Activated CD8-positive, alpha-beta memory T cell treated with anti-CD3 and anti-CD28 coated beads, Interleukin-2, amount 50 U/mL, for 1 hour (primary cell): ENCODE results near the gene CHRD.

Experiments
- DNase-seq: peaks from one replicate; pipeline ENCODE4 v3.0.0-alpha.2; 2020; ENCODE audit errors: extremely low read depth

The CHRD gene

GRCh38 chr3:184360929-184361531, 18.8 kb upstream of the CHRD start:
- DNase-seq: no peak

DNA sequence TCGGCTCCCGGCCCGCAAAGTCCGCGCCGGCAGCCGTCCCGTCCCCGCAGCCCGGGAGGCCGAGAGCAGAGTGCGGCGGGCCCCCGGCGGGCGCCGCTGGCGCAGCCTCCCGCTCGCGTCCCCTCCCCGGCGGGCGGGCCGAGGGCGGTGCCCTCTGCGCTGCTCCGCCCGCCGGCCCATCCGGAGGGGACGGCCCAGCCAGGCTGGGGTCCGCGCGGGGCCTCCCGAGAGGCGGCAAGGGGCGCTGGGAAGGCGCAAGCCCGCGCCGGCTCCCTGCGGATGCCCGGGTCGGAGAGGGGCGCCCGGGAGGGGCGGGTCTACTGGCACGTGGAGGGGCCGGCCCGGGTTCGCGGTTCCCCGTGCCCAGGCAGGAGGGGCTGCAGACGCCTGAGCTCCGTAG, 18.3 kb upstream of the CHRD start, which contains the start of the genes CLCN2 and POLR2H:
CLCN2 (minus strand) TSS at position 74 of the 400 bp plus-strand sequence. CDS start 126 bp downstream, outside the sequence.
POLR2H (plus strand) TSS at position 179 of the 400 bp plus-strand sequence. CDS start 1,783 bp downstream, outside the sequence.
- DNase-seq: no peak

- no peak for DNase-seq
These were observed 17.8 kb upstream of the CHRD start for GRCh38 chr3:184361932-184362667.

DNA sequence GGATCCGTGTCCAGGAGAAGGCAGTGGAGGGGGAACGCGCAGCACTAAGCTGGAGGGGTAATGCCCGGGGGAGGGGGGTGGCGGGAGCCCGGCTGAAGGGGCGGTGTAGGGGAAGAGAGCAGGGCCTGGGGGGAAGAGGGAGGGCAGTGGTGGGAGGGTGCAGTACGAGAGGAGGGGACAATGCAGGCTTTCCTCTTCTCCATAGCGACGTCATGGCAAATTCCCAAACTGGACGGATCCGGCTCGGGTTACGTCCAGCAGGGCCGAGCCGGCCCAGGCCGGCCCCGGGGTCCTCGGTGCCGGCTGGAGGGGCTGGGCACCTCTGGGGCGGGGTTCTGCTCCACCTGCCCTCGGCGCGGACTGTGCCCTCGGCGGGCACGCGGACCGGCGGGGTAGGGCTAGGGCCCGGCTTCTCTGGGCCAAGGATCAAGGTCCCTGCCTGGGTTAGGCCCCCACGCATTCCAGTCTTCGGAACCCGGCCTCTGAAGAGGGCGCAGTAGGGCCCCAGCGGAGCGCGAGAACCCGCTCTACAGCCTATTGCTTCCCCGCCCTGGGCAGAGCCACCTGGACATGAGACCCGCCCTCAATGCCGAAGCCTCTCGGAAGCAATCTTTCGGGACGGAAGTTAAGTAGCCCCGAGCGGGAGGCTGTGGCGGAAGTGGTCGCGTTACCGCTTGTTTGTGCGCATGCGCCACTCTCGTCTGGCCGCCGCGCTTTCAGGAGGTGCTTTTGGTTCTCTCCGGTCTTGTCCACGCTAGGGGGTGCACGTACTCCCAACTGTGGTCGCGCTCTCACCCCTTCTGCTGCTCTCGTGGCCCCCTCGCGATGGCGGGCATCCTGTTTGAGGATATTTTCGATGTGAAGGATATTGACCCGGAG, 16.9 kb upstream of the CHRD start:
- peak; percentile 84 for DNase-seq

DNA sequence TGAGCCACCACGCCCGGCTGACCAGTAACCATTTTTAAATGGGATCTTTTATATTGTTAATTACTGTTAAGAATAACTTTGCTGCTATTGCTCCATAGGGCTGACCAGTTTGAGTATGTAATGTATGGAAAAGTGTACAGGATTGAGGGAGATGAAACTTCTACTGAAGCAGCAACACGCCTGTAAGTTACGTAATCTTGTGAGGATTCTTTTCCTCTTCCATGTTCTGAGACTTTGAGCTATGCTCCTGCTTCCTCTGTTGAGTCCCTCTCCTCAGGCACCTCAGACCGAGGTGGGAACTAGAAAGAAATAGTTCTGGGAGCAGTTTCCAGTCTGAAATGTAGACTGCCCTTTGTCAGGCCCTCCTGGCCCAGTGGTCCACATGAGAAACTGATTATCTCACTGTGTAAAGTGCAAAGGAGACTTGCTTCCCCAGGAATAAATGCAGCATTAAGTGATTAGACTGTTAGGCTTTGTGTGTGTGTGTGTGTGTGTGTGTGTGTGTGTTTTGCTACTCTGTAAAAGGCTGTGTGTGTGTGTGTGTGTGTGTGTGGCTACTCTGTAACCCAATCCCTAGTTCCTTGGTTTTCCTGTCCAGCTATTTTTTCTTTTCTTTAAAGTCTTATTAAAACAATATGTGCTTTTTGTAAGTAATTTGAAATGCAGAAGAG, 13.1 kb upstream of the CHRD start:
- no peak for DNase-seq

GRCh38 chr3:184368116-184368515, 11.7 kb upstream of the CHRD start:
- no peak for DNase-seq

GRCh38 chr3:184368586-184369183, 11.2 kb upstream of the CHRD start:
- no peak for DNase-seq

DNA sequence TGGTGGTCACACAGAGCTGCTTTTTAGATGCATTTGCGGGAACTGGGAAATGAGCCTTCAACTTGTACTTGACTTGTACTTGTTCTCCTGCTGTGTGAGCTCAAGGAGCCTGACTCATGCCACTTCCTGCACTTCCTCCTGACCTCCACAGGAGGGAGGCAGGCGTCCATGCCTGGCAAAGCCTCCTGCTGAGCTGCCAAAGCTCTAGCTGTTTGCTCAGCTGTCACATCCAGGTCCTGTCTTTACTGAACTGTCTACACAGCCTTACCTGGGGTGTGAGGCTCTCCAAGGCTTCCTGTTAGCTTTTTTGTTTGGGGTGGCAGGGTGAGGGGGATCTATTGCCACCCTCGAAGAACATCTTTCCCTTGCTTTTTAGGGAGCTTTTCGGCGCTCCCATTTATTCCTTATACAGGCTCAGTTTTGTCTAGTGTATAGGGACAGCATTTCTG, 8.3 kb upstream of the CHRD start:
- no peak for DNase-seq

DNA sequence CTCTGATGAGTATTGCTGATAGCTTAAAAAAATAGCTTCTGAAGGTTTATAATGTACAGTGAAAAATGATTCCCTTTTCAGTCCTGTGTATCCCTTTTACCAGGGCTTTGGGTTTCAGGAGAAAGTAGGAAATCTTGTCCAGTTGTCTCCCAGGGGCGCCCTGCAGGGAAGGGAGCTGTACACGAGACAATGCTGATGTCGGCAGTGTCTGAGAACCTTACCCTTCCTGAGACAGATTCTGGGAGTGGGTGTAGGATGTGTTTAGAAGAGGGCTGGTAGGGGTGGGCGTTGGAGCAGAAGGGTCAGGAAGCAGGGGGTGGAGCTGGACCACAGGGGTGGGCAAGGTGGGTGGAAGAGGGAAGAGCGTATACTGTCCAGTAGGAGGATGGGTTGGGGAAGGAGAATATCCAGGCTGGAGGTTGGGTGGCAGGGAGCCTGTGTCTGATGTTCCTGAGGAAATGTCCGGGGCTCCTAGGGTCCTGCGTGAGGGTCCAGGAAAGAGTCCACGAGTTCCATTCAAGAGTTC, 7.5 kb upstream of the CHRD start:
- no peak for DNase-seq

DNA sequence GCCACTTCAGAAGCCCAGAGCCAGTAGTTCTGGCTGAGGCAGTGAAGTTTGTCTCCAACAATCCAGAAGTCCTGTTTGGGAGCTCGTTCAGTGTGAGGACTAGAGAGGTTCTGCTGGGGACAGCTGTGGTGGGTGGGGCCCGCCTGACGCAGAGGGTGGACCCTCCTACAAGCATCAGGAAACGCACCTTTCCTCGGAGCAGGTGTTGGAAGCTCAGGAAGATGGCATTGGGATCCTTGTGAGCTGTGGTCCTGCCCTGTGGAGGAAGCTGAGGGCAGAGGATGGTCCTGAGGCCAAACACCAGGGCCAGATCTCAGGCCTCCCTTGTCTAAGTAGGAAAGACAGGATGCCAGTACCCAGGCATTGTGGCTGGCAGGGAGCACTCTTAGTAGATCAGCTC, 6.9 kb upstream of the CHRD start:
- no peak for DNase-seq

GRCh38 chr3:184373422-184373821, 6.4 kb upstream of the CHRD start:
- no peak for DNase-seq

GRCh38 chr3:184375747-184376461, 4.0 kb upstream of the CHRD start:
- no peak for DNase-seq

DNA sequence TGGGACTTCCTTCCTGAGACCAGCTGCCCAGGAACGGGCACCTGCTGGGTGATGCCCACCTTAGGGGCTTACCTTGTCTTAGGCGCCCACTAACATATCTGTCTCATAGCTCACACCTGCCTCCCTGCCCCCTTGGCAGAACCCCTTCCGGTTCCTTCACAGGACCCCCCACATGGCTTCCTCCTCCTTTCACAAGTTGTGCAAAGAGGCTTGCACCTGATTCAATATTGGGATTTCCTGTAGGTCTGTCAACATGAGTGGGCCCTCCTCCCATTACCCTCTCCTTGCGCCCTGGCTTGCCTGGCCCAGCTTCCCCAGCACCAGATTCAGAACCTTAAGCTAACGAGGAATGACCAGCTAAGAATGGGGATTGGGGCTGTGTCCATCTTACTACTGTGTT, 2.5 kb upstream of the CHRD start:
- DNase-seq: no peak

DNA sequence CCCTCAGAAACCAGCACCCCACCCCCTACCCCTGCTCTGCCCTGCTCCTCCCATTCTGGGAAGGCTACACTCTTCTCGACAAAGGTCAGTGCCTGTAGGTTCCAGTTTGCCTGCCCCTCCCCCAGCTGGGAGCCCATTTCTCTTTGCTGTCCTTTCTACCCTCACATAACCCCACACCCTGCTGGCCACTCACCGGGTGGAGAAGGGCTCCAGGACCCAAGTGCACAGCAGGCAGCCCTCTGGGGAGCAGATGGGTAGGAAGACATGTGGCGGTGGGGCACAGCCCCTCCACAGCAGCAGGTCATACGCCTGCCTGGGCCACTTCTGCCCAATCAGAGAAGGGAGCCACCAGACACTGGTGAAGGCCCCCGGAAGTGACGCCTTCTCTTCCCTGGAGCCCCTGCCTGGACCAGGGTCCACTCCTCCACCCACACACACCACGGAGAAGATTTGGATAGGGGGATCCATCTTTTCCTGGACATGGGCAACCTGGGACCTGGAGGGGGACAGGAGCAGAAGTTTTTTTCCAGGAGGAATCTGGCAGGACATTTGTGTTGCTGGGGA, 1.9 kb upstream of the CHRD start, which contains the start of gene THPO:
THPO (minus strand) TSS at position 326 of the 564 bp plus-strand sequence. CDS start 1,948 bp downstream, outside the sequence.
- no peak for DNase-seq

DNA sequence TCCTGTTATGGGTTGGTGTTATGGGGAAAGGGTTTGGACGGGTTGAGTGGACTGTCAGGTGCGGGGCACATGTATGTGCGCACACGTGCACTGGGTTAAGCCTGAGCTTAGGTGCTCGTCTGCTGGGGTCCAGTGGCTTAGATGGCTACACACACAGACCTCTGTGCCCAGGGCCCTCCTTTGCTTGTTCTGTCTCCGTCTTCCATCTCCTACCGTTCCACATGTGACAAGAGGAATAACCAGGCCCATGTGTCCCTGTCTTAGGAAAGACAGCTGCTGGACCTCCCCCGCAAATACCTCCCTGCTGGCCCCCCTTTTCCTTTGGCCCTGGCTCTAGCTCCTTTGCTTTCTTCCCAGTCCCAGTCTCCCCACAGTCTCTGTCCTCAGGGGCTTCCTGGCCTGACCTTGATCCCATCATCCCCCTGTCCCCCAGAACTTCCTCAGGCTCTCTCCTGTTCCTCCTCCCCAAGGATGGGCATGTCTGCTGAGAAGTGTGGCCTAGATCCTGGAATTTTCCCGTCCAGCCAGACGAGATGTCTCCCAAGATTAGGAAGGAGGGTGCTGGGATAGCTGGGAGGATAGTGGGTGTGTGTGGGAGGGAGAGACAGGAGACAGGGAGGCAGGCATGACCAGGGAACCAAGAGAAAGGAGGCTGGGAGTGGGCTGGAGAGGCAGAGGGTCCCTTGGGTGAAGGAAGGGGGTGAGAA, 1.1 kb upstream of the CHRD start:
- DNase-seq: no peak

DNA sequence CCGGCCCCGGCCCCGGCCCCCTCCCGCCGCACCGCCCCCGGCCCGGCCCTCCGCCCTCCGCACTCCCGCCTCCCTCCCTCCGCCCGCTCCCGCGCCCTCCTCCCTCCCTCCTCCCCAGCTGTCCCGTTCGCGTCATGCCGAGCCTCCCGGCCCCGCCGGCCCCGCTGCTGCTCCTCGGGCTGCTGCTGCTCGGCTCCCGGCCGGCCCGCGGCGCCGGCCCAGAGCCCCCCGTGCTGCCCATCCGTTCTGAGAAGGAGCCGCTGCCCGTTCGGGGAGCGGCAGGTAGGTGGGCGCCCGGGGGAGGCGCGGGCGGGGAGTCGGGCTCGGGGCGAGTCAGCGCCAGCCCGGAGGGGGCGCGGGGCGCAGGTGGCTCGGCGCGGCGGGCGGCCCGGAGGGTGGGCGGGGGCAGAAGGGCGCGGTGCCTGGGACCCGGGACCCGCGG, 352 bp downstream of the CHRD start:
- no peak for DNase-seq

- no peak for DNase-seq
These were observed 890 bp downstream of the CHRD start for GRCh38 chr3:184380627-184381260.
